Neural progenitor cell (in vitro differentiated cells): ENCODE data around the gene PLXNB2.

Experiments
- CTCF ChIP-seq: fragments of 200-600 bp; sonication (generic); IDR thresholded peaks from 2 replicates; pipeline ENCODE4 v1.5.1; 2017; ENCODE audit warnings: antibody characterized with exemption, mild to moderate bottlenecking
- EZH2 ChIP-seq: fragments of 200-600 bp; sonication (generic); IDR thresholded peaks from 2 replicates; pipeline ENCODE4 v1.6.1; 2017; ENCODE audit warnings: antibody characterized with exemption, mild to moderate bottlenecking, moderate library complexity
- EZH2phosphoT487 ChIP-seq: fragments of 200-600 bp; sonication (generic); IDR thresholded peaks from 2 replicates; pipeline ENCODE4 v1.6.1; 2017; ENCODE audit warnings: antibody characterized with exemption

DNA sequence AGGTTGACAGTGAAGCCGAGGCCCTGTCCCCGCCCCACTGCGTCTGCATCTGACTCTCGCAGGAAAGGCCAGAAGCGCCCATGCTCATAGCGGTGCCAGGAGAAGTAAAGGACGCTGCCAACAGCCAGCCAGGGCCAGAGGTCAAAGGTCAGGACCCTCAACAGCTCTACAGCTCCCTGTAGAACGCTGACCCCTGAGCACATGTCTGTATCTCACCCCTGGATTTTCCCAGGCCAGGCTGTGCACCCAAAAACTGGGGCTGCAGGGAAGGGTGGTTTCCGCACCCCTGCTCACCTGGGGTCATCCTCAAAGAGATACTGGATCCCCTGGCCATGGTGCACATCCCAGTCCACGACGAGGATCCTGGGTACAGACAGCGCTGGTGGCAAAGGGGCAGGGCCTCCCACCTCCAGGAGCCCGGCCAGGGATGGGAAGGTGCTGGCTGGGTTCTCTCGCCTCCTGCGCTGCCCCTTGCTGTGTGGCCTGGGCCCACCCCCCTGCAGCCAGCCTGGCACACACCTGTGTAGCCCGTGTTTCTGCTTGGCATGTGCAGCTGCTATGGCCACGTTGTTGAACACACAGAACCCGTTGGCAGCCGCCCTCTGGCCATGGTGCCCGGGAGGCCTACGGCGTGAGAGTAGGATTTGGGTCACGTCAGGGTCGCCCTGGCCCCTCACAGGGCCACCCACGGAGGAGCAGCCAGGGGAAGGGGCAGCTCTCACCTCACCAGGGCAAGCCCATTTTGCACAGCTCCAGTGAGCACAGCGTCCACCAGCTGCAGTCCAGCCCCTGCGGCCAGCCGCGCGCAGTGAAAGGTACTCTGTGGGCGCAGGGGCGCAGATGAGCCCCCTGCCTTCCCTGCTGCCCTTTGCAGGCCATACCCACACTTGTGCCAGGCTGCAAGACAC, 57.9 kb downstream of the PLXNB2 start:
- TF ChIP-seq CTCF: no peak
- TF ChIP-seq EZH2phosphoT487: no peak
- TF ChIP-seq EZH2: no peak
